Measurements from ENCODE around the gene ABCA12. TPM values are rescaled to one million over a fixed set of nuclear protein-coding genes. Genes with fewer than 3 reads are reported as not detected.

ABCA12 gene
- total RNA-seq, 1 donor from 2014 or later: 8.9 TPM

DNA sequence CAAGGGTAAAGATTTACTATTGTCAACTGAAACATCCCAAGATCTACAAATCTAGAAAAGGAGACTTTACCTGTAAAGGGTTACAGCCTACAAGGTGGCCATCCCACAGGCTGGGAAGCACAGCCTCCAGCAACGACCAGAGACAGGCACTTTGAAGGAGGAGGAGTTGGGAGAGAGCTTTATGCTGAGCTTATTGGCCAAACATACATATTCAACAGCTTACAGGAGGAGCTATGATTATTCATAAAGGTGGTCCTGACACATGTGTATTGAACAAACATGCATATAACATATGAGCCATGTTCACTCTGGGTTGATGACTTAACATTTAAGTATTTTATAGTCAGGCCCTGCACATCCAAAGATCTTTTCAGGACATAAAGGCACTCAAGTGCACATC lies 11.1 kb upstream of the ABCA12 start:
- Mint-ChIP-seq H3K27me3 (no peaks in the 10 kb centered on the region), H3K36me3 (no peaks in the 10 kb centered on the region), H3K27ac (no peak overlapping the region), H3K9me3 (no peaks in the 10 kb centered on the region), H3K4me3 (no peak overlapping the region), H3K4me1 (ENCODE audit: unreplicated experiment) (no peaks in the 10 kb centered on the region)
- TF ChIP-seq, protein P1, sequence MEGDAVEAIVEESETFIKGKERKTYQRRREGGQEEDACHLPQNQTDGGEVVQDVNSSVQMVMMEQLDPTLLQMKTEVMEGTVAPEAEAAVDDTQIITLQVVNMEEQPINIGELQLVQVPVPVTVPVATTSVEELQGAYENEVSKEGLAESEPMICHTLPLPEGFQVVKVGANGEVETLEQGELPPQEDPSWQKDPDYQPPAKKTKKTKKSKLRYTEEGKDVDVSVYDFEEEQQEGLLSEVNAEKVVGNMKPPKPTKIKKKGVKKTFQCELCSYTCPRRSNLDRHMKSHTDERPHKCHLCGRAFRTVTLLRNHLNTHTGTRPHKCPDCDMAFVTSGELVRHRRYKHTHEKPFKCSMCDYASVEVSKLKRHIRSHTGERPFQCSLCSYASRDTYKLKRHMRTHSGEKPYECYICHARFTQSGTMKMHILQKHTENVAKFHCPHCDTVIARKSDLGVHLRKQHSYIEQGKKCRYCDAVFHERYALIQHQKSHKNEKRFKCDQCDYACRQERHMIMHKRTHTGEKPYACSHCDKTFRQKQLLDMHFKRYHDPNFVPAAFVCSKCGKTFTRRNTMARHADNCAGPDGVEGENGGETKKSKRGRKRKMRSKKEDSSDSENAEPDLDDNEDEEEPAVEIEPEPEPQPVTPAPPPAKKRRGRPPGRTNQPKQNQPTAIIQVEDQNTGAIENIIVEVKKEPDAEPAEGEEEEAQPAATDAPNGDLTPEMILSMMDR (conservative IDR thresholded peaks at IDR 0.05): no peak
- DNase-seq (ENCODE audit: extremely low spot score, unreplicated experiment): no peak

GRCh38 chr2:215149060-215149459 lies 10.6 kb upstream of the ABCA12 start:
- Mint-ChIP-seq H3K27me3 (no peaks in the 10 kb centered on the region), H3K9me3 (no peaks in the 10 kb centered on the region), H3K4me1 (ENCODE audit: unreplicated experiment) (no peaks in the 10 kb centered on the region), H3K36me3 (no peaks in the 10 kb centered on the region), H3K27ac (no peak overlapping the region), H3K4me3 (no peak overlapping the region)
- no peak for DNase-seq (ENCODE audit: extremely low spot score, unreplicated experiment)
- TF ChIP-seq, protein P1 (conservative IDR thresholded peaks at IDR 0.05): no peak

GRCh38 chr2:215145611-215146010 lies 7.2 kb upstream of the ABCA12 start:
- no peaks in the 10 kb centered on the region for H3K27me3 Mint-ChIP-seq

DNA sequence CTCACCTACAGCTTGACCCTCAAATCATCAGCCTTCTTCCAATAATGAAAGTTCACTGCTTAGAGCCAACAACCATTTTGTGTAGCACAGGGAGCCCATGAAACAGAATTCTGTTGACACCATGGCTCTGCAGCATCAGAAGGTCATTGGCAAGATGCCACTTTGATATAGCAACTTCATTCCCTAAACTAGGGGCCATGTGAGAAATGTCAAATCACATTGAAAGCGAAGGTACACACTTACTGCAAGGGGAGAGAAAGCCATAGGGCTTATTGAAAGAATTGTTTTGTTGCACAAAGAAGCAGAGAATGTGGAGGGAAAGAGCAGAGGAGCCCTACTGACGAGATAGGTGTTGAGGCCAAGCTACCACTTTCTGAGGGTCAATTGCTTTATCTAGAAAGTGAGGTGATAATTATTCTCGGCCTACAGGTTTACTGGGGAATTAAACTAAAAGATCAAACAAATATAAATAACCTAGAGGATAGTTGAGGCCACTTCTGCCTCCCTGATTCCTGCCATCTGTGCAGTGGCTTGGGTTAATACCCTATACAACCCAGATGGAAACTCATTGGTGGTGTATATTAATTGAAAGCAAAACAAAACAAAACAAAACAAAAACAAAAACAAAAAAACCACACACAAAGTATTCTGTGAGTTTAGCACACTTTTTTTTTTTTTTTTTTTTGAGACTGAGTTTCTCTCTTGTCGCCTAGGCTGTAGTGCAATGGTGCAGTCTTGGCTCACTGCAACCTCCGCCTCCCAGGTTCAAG lies 5.9 kb upstream of the ABCA12 start:
- TF ChIP-seq, protein P1 (conservative IDR thresholded peaks at IDR 0.05): no peak
- Mint-ChIP-seq H3K36me3 (no peaks in the 10 kb centered on the region), H3K4me1 (ENCODE audit: unreplicated experiment) (no peaks in the 10 kb centered on the region), H3K4me3 (no peak overlapping the region), H3K27me3 (no peaks in the 10 kb centered on the region), H3K9me3 (no peaks in the 10 kb centered on the region), H3K27ac (no peak overlapping the region)
- no peak for DNase-seq (ENCODE audit: extremely low spot score, unreplicated experiment)

More at GRCh38 chr2:215145611-215146010, 7.2 kb upstream of the ABCA12 start:
- DNase-seq (ENCODE audit: extremely low spot score, unreplicated experiment): no peak
- Mint-ChIP-seq H3K4me1 (ENCODE audit: unreplicated experiment) (no peaks in the 10 kb centered on the region), H3K36me3 (no peaks in the 10 kb centered on the region), H3K27ac (no peak overlapping the region), H3K4me3 (no peak overlapping the region), H3K9me3 (no peaks in the 10 kb centered on the region)
- TF ChIP-seq, protein P1 (conservative IDR thresholded peaks at IDR 0.05): no peak

- no peaks in the 10 kb centered on the region for H3K36me3 Mint-ChIP-seq
- H3K27ac Mint-ChIP-seq: no peak overlapping the region
- no peak for DNase-seq (ENCODE audit: extremely low spot score, unreplicated experiment)
- H3K27me3 Mint-ChIP-seq: no peaks in the 10 kb centered on the region
- no peaks in the 10 kb centered on the region for H3K9me3 Mint-ChIP-seq
- H3K4me3 Mint-ChIP-seq: no peak overlapping the region
- H3K4me1 Mint-ChIP-seq (ENCODE audit: unreplicated experiment): peaks cover 3% of the 10 kb centered on the region
- TF ChIP-seq, protein P1 (conservative IDR thresholded peaks at IDR 0.05): no peak
Observed at GRCh38 chr2:215143458-215143857, 5.0 kb upstream of the ABCA12 start.
